ENCODE data around the gene MGAT5B.
"Not testable (repeated sequence)": the region's sequence is repeated elsewhere in the genome, so short reads cannot be mapped to it uniquely, and the experiment has no call there.

The MGAT5B gene

DNA sequence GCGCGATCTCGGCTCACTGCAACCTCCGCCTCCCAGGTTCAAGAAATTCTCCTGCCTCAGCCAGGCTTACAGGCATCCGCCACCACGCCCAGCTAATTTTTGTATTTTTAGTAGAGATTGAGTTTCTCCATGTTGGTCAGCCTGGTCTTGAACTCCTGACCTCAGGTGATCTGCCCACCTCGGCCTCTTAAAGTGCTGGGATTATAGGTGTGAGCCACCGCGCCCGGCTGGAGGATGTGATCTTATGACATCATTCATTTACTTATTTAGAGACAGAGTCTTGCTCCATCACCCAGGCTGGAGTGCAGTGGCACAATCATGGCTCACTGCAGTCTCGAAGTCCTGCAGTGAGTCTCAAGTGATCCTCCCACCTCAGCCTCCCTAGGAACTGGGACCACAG lies 19.0 kb upstream of the MGAT5B start:
- DNase-seq = not testable (repeated sequence)

DNA sequence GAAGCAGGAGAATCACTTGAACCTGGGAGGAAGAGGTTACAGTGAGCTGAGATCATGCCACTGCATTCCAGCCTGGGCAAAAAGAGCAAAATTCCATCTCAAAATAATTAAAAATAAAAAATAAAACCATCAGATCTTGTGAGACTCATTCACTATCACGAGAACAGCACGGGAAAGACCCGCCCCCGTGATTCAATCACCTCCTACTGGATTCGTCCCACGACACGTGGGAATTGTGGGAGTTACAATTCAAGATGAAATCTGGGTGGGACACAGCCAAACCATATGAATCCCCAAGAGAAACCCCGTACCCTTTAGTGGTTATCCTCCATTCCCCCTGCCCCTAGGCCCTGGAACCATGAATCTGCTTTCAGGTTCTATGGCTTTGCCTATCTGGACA lies 15.4 kb upstream of the MGAT5B start:
- DNase-seq = no peak

GRCh38 chr17:76855105-76855504 lies 13.1 kb upstream of the MGAT5B start:
- no peak for DNase-seq

GRCh38 chr17:76862079-76862478 lies 6.1 kb upstream of the MGAT5B start:
- no peak for DNase-seq

GRCh38 chr17:76862494-76862893 lies 5.7 kb upstream of the MGAT5B start:
- DNase-seq = peak; percentile 7

- DNase-seq = no peak
Measured at GRCh38 chr17:76864024-76864423, 4.2 kb upstream of the MGAT5B start.

DNA sequence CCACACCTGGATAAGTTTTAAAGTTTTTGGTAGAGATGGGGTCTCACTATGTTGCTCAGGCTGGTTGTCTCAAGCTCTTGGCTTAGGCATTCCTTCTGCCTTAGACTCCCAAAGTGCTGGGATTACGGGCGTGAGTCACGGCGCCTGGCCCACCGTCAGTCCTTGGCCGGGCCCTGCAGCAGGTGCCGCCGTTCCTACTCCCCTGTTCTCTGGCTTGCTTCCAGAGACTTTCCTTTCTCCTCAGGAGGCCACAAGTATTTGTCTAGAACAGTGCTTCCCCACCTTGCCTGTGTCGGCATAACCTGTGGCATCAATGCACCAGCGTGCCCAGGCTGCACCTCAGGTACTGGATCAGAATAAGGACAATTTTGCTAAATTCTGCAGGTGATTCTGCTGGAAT lies 3.0 kb upstream of the MGAT5B start:
- no peak for DNase-seq

DNA sequence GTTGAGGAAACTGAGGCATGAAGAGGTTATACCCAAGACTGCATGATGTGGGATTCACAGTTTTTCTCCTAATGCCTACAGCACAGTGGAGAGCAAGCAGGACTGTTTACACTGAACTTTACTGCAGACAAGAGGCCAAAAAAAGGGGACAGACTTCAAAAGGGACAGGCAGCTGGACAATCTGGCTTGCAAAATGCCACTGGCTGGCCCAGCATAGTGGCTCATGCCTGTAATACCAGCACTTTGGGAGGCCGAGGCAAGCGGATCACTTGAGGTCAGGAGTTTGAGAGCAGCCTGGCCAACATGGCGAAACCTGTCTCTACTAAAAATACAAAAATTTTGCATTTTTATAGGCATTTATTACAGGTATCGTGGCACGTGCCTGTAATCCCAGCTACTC lies 2.0 kb upstream of the MGAT5B start:
- no peak for DNase-seq

GRCh38 chr17:76866774-76867577 lies 1.2 kb upstream of the MGAT5B start:
- DNase-seq = no peak

GRCh38 chr17:76867578-76868175 lies 527 bp upstream of the MGAT5B start:
- DNase-seq = no peak

DNA sequence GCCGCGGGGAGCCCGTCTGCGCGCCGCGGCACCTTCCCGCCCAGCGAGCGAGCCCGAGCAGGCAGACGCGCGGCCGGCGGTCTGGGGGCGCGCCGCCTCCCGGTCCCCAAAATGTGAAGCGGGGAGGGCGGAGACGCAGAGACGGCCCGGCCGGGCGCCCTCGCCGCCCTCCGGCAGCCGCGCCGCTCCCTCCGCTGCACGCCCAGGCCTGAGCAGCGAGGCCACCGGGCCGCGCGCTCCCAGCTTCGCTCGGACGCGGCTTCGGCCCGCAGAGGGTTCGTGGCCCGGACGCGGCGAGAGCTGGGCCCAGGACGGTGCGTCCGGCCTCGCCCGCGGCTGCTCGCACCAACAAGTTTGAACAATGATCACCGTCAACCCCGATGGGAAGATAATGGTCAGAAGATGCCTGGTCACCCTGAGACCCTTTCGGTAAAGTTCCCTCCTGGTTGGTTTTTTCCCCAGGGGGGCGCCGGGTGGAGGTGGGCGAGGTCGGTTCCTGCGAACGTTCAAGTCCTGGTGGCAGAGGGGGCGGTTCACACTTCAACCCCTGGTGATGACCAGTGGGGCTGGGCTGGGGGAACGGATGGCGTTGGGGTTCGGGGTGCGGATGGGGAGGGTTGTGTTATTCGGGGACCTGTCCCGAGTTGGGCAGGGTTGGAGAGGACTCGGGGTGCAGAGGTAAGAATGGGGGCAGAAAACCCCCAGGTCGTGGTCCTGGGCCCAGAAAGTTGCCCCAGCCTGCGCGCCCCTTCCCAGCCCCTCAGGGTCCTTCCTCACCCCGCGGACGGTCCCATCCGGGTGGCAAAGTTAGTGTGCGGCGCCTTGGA lies 678 bp downstream of the MGAT5B start:
- DNase-seq = no peak

DNA sequence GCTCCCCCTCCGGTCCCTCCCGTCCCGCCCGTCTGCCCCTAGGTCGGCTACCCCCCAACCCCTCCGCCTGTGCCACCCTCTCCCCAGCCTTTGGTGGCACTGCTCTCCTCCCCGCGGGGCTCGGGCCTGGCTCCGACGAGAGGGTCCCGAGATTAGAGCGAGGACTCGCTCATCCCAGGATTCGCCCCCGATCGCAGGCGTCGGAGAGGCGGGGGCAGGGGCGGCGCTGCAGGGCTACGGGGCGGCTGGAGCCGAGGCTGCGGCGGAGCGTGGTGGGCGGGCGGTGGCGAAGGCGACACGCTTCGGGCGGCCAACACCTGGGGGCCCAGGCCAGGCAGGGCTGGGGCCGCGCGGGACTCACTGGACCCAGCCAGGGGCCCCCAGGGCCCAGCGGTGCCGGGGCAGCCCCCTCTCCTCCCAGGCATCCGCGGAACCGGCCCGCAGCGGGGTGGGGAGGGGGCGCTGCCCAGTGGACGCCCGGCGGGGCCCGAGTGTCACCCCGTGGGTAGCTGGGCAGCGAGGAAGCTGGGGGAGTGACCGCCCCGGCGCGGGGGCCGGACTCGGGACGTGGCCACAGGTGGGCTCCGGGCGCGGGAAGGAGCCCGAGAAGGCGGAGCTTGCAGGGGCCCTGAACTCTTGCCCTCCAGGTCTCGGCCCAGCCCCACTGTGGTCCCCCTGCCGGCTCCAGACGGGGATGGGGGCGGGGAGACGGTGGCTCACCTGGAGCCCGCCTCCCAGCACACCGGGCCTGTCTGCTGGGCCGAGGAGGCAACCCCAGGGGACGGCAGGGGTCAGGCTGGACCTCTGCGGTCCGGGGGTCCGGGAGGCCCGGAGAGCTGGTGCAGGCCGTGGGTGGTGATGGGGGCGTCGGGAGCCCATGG lies 1.5 kb downstream of the MGAT5B start:
- no peak for DNase-seq

DNA sequence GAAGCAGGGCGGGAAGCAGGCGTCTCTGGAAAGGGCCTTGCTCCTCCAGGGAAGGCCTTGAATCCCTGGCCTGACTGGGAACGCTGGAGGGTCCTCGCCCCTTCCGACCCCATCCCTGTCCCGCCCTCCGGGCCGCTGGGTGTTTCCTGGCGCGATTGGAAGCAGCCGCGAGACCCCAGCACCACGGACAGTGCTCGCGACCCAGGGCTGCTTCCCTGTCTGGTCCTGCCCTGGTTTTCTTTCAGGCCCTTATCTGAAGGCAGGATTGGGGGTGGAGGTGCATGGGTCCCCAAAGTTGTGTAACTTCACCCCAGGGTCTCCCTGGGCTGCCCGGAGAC lies 2.1 kb downstream of the MGAT5B start:
- no peak for DNase-seq

GRCh38 chr17:76871668-76872067 lies 3.5 kb downstream of the MGAT5B start:
- no peak for DNase-seq

- peak; percentile 56 for DNase-seq
Measured at GRCh38 chr17:76872221-76872873, 4.1 kb downstream of the MGAT5B start.

DNA sequence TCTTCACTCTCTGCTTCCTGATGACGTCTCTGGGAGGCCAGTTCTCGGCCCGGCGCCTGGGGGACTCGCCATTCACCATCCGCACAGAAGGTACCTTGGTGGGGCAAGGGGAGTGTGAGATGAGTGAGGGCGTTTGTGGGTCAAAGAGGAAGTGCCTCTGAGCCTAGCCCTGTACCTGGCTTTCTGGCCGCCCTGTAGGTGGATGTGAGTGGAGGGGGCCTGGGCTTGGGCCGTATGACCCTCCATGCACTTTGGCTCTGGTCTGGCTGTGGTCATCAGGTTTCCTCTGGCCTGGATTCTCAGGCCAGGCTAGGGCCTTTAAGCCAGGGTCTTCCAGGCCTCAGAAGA lies 4.6 kb downstream of the MGAT5B start:
- DNase-seq = no peak

DNA sequence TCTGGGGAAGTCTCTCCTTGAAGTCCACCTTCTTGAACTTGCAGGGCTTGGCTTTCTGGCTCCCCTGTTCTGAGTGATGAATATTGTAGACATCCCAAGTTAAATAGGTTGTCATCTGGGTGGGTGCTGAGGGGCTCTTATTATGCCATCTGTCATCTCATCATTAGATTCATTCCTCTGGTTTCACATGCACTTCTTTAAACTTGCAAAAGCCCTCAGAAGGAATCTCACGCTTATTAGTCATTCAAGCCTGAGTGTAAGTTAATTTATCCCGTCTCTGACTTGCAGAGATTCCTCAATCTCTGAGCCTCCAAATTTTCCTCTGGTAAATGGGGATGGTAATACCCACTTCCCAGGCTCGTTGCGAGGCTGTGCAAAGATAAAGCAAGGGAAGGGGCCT lies 5.7 kb downstream of the MGAT5B start:
- DNase-seq = no peak

GRCh38 chr17:76877437-76877836 lies 9.2 kb downstream of the MGAT5B start:
- no peak for DNase-seq

GRCh38 chr17:76878568-76878967 lies 10.4 kb downstream of the MGAT5B start:
- no peak for DNase-seq

DNA sequence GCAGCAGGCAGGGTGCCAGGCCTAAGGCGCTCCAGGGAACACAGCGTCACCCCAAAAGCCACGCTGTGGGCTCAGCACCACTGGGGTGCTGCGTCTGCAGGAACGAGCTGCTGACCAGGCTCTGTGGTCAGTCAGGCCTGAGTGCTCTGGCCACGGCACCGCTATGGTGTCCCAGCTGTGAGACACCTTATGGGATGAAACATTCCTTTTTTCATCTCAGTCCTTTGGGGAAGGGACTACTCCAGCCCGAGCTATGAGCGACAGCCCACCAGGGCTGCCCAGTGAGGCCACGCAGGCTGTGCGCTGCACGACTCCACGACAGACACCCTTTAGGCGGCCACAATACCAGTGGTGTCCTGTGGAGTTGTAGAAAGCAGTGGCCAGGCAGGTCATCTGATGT lies 11.1 kb downstream of the MGAT5B start:
- no peak for DNase-seq

DNA sequence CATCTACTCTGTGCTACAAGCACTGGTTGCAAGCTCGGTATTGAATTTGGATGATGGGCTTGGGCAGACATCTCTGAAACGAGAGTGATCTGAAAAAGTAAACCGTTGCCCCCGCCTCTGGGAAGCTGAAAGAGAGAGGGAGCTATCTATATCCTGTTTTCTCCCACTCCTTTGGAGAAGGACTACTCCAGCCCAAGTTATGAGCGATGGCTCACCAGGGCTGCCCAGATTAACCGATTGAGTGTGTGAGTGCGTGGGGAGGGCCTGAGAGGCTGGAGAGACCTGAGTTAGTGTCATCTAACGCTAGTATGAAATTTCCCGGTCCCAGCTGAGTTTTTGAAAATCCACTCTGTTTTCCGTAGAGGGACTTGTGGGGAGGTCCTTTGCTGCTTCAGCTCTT lies 11.5 kb downstream of the MGAT5B start:
- DNase-seq = no peak

DNA sequence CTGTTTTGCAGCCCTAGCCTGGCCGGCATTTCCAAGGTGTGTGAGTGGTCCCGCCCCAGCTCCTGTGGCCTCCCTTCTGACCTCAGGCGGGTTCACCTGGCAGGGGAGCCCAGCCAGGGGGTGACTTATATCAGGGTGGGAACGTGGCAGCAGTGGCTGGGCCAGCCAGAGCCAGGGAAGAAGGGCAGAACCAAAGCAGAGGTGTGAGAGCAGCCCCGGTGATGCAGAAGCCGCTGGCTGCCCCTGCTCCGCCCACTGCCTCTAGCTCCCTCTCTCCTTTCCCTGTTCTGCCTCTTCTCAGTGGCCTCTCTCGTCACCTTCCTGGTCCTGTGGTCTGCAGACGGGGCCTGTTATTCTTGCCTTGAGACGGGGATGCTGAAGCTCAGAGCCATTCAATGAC lies 12.1 kb downstream of the MGAT5B start:
- no peak for DNase-seq

DNA sequence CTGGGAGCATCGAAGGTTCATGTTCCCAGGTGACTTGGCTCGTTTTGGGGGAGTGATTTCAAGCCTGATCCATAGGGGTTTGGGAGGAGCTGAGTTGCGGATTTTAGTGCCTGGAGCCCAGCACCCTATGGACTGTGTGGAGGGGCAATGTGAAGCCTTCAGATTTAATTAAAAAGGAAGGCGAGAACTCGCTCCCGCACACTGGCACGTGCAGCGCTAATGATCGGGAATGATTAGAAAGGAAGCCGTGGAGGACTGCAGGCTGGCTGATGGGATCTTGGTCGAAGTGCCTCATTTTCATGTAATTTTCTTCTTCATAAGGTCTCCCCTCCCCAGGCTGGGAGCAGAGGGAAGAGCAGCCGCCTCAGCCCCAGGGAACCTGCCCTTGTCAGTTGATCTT lies 12.8 kb downstream of the MGAT5B start:
- DNase-seq = no peak
